GM12874 (cell line): ENCODE results near the gene AK4.

Experiments used
- CTCF ChIP-seq: IDR thresholded peaks from 2 replicates; pipeline ENCODE4 v1.5.1; 2011; ENCODE audit warnings: low read depth, mild to moderate bottlenecking, control low read depth, low read length, moderate library complexity; ENCODE audit not compliant: insufficient read depth

Gene AK4

GRCh38 chr1:65113298-65113697 lies 34.7 kb upstream of the AK4 start:
- TF ChIP-seq CTCF, result no peak

GRCh38 chr1:65114322-65114721 lies 33.7 kb upstream of the AK4 start:
- TF ChIP-seq CTCF, result no peak

- no peak for TF ChIP-seq CTCF
Observed at GRCh38 chr1:65119951-65120350, 28.1 kb upstream of the AK4 start.

GRCh38 chr1:65138524-65138923 lies 9.5 kb upstream of the AK4 start:
- TF ChIP-seq CTCF, result no peak

- no peak for TF ChIP-seq CTCF
Observed at GRCh38 chr1:65141394-65141793, 6.6 kb upstream of the AK4 start.

GRCh38 chr1:65141918-65142317 lies 6.1 kb upstream of the AK4 start:
- no peak for TF ChIP-seq CTCF

GRCh38 chr1:65146908-65147423 lies 1.0 kb upstream of the AK4 start:
- TF ChIP-seq CTCF, result no peak
